Naive thymus-derived CD4-positive, alpha-beta T cell (primary cell): Measurements from ENCODE around the gene WDR83. TPM values are rescaled to one million over a fixed set of nuclear protein-coding genes. Genes with fewer than 3 reads are reported as not detected.

Experiments
- polyA plus RNA-seq, 2 donors: library from polyadenylated mRNA; unstranded; fragments of 300-500 nt; fragmentation: Illumina TruSeq; gene quantifications; one replicate each; pipeline ENCODE4 v1.2.3, GENCODE V29; 2021
- total RNA-seq, 6 experiments: library from RNA in 5 of 6; stranded (reverse) in 5 of 6; gene quantifications; 1 replicate in 5 of 6; 2 replicates in 1 of 6; pipeline ENCODE4 v1.2.3 and lab custom pipeline; 2021 to 2026

Gene WDR83
- total and polyA plus RNA-seq, 7 experiments from 2014 or later, result 7.8 to 20.6 (median 14.7) TPM

Other genes with a start within 250 kb of the WDR83 start
- gene ZNF443, start 225.8 kb upstream of the WDR83 start, total RNA-seq, result 1 to 10 TPM; 3.0 to 9.1 (median 4.1) TPM
- gene ZNF443, start 225.8 kb upstream of the WDR83 start, polyA plus RNA-seq, result 1 to 10 TPM; 1.6 to 3.9 TPM
- gene ZNF709, start 182.0 kb upstream of the WDR83 start, total RNA-seq, result 1 to 10 TPM; 2.2 to 8.0 (median 5.3) TPM
- gene ZNF709, start 182.0 kb upstream of the WDR83 start, polyA plus RNA-seq, result 1 to 10 TPM; 2.0 to 3.3 TPM
- gene ZNF564, start 115.3 kb upstream of the WDR83 start, total RNA-seq, result 10 to 100 TPM; 10.5 to 33.6 (median 19.0) TPM
- 10 to 100 TPM; 15.3 to 17.9 TPM for gene ZNF564, start 115.3 kb upstream of the WDR83 start, polyA plus RNA-seq
- gene ZNF490, start 56.0 kb upstream of the WDR83 start, total RNA-seq, result 10 to 100 TPM; 10.3 to 14.9 (median 11.6) TPM
- gene ZNF490, start 56.0 kb upstream of the WDR83 start, polyA plus RNA-seq, result 1 to 10 TPM; 4.6 to 5.3 TPM
- gene ZNF791, start 55.9 kb upstream of the WDR83 start, total RNA-seq, result 10 to 100 TPM; 29.1 to 53.3 (median 38.7) TPM
- gene ZNF791, start 55.9 kb upstream of the WDR83 start, polyA plus RNA-seq, result 10 to 100 TPM; 12.6 to 13.1 TPM
- 100 to 1,000 TPM; 105 to 215 (median 138) TPM for gene MAN2B1, start 65 bp upstream of the WDR83 start, total RNA-seq
- gene MAN2B1, start 65 bp upstream of the WDR83 start, polyA plus RNA-seq, result 10 to 100 TPM; 40.6 to 59.5 TPM
- 100 to 1,000 TPM; 125 to 223 (median 174) TPM for gene DHPS, start 15.1 kb downstream of the WDR83 start, total RNA-seq
- 100 to 1,000 TPM; 113 to 124 TPM for gene DHPS, start 15.1 kb downstream of the WDR83 start, polyA plus RNA-seq
- not detected for gene GNG14, start 21.2 kb downstream of the WDR83 start, total RNA-seq
- gene GNG14, start 21.2 kb downstream of the WDR83 start, polyA plus RNA-seq, result not detected
- 1 to 10 TPM; 2.5 to 8.6 (median 4.3) TPM for gene FBXW9, start 29.8 kb downstream of the WDR83 start, total RNA-seq
- gene FBXW9, start 29.8 kb downstream of the WDR83 start, polyA plus RNA-seq, result 1 to 10 TPM; 4.9 to 8.5 TPM
- gene TNPO2, start 57.1 kb downstream of the WDR83 start, total RNA-seq, result 10 to 100 TPM; 53.5 to 78.7 (median 62.5) TPM
- 1 to 10 TPM; 2.0 to 3.8 TPM for gene TNPO2, start 57.1 kb downstream of the WDR83 start, polyA plus RNA-seq
- gene TRIR, start 67.9 kb downstream of the WDR83 start, total RNA-seq, result 100 to 1,000 TPM; 175 to 225 (median 192) TPM
- gene TRIR, start 67.9 kb downstream of the WDR83 start, polyA plus RNA-seq, result 100 to 1,000 TPM; 177 to 216 TPM
- gene GET3, start 70.7 kb downstream of the WDR83 start, total RNA-seq, result 10 to 100 TPM; 22.6 to 60.3 (median 27.0) TPM
- gene GET3, start 70.7 kb downstream of the WDR83 start, polyA plus RNA-seq, result 10 to 100 TPM; 47.1 to 50.4 TPM
- not detected for gene BEST2, start 85.0 kb downstream of the WDR83 start, total RNA-seq
- gene BEST2, start 85.0 kb downstream of the WDR83 start, polyA plus RNA-seq, result not detected
- 10 to 100 TPM; 16.6 to 37.5 (median 22.3) TPM for gene HOOK2, start 108.7 kb downstream of the WDR83 start, total RNA-seq
- gene HOOK2, start 108.7 kb downstream of the WDR83 start, polyA plus RNA-seq, result 1 to 10 TPM; 4.0 to 5.3 TPM
- 1,000 to 10,000 TPM in 2 of 5 experiments, 100 to 1,000 TPM in 3; 107 to 2,198 (median 203) TPM for gene JUNB, start 124.7 kb downstream of the WDR83 start, total RNA-seq
- gene JUNB, start 124.7 kb downstream of the WDR83 start, polyA plus RNA-seq, result 1,000 to 10,000 TPM in 1 of 2 donors, 100 to 1,000 TPM in 1; 690 to 1,125 TPM
- gene PRDX2, start 135.0 kb downstream of the WDR83 start, total RNA-seq, result 100 to 1,000 TPM in 3 of 5 experiments, 10 to 100 TPM in 2; 75.1 to 297 (median 117) TPM
- 100 to 1,000 TPM; 313 to 359 TPM for gene PRDX2, start 135.0 kb downstream of the WDR83 start, polyA plus RNA-seq
- 10 to 100 TPM in 1 of 5 experiments, 1 to 10 TPM in 2, under 1 TPM in 1, not detected in 1; 0.80 to 18.9 (median 2.1) TPM for gene THSD8, start 135.3 kb downstream of the WDR83 start, total RNA-seq
- not detected for gene THSD8, start 135.3 kb downstream of the WDR83 start, polyA plus RNA-seq
- gene RNASEH2A, start 139.8 kb downstream of the WDR83 start, total RNA-seq, result 10 to 100 TPM in 2 of 5 experiments, 1 to 10 TPM in 3; 1.6 to 30.9 (median 9.3) TPM
- 10 to 100 TPM; 20.3 to 20.4 TPM for gene RNASEH2A, start 139.8 kb downstream of the WDR83 start, polyA plus RNA-seq
- not detected for gene RTBDN, start 167.8 kb downstream of the WDR83 start, total RNA-seq
- not detected for gene RTBDN, start 167.8 kb downstream of the WDR83 start, polyA plus RNA-seq
- under 1 TPM in 4 of 5 experiments, not detected in 1; 0.51 to 0.93 (median 0.71) TPM for gene MAST1, start 171.7 kb downstream of the WDR83 start, total RNA-seq
- 1 to 10 TPM in 1 of 2 donors, under 1 TPM in 1; 0.70 to 3.5 TPM for gene MAST1, start 171.7 kb downstream of the WDR83 start, polyA plus RNA-seq
- 10 to 100 TPM; 14.2 to 29.9 (median 28.1) TPM for gene DNASE2, start 214.6 kb downstream of the WDR83 start, total RNA-seq
- gene DNASE2, start 214.6 kb downstream of the WDR83 start, polyA plus RNA-seq, result 10 to 100 TPM; 43.6 to 52.9 TPM
- gene KLF1, start 220.4 kb downstream of the WDR83 start, total RNA-seq, result under 1 TPM in 2 of 5 experiments, not detected in 3; 0.32 to 0.41 TPM
- gene KLF1, start 220.4 kb downstream of the WDR83 start, polyA plus RNA-seq, result not detected
- gene GCDH, start 224.4 kb downstream of the WDR83 start, total RNA-seq, result 10 to 100 TPM; 40.1 to 74.2 (median 54.5) TPM
- 10 to 100 TPM; 22.0 to 23.2 TPM for gene GCDH, start 224.4 kb downstream of the WDR83 start, polyA plus RNA-seq